Colonic mucosa (tissue), 4 donors: ENCODE results near the gene CDC45. TPM values are rescaled to one million over a fixed set of nuclear protein-coding genes. Genes with fewer than 3 reads are reported as not detected.

Experiments used
- DNase-seq: peaks from one replicate; pipeline ENCODE4 v3.0.0-alpha.2; 2020
- H3K27ac ChIP-seq: fragments of 200-600 bp; one replicate; pipeline ENCODE4 v1.8.0; 2021
- H3K27me3 ChIP-seq: fragments of 200-600 bp; one replicate; pipeline ENCODE4 v1.8.0; 2021
- H3K36me3 ChIP-seq: fragments of 200-600 bp; one replicate; pipeline ENCODE4 v1.8.0; 2021
- H3K4me1 ChIP-seq: fragments of 200-600 bp; one replicate; pipeline ENCODE4 v1.8.0; 2021; ENCODE audit warnings: mild to moderate bottlenecking
- H3K4me3 ChIP-seq: fragments of 200-600 bp; one replicate; pipeline ENCODE4 v1.8.0; 2021
- H3K9ac ChIP-seq, 2 donors: one replicate each; pipeline ENCODE4 v1.7.0; 2013; ENCODE audit warnings: control low read depth in 2 of 2, low read depth in 2 of 2, low read length in 2 of 2
- H3K9me3 ChIP-seq: fragments of 200-600 bp; one replicate; pipeline ENCODE4 v1.8.0; 2021
- CTCF ChIP-seq: fragments of 200-600 bp; IDR thresholded peaks from one replicate; pipeline ENCODE4 v1.8.0; 2022; ENCODE audit warnings: antibody characterized with exemption, mild to moderate bottlenecking
- intact Hi-C: fragments of 100-400 bp; cut with DNase I; formaldehyde crosslinking; loops from one replicate; pipeline ENCODE4 v1.14.1; 2022
- total RNA-seq, 2 donors: library from RNA; stranded (reverse); fragmentation: NEBNext Ultra II Directional in 1 of 2; extraction: Animal tissue kit (Norgen Biotek cat#: 25700) in 1 of 2; gene quantifications; one replicate each; pipeline ENCODE4 v1.2.1, GENCODE V29; 2021
- donor health status: healthy.
- donor health status: DM: no; HTN: no; CAD: no.
- donor health status: DM: no; HTN: no; CAD: no.

The CDC45 gene
- total RNA-seq, 2 donors from 2014 or later: 5.1 to 35.9 TPM

- Histone ChIP-seq H3K27ac (no peak overlapping the region), H3K36me3 (peaks cover 32% of the 10 kb centered on the region), H3K9ac (no peak overlapping the region), H3K4me3 (no peak overlapping the region), H3K9me3 (no peaks in the 10 kb centered on the region), H3K4me1 (no peaks in the 10 kb centered on the region), H3K27me3 (no peaks in the 10 kb centered on the region)
- no peak for DNase-seq
- intact Hi-C loops: no loop called here
- no peak for TF ChIP-seq CTCF
Observed at GRCh38 chr22:19467912-19468311, 11.8 kb upstream of the CDC45 start.

GRCh38 chr22:19469421-19469820 is 10.3 kb upstream of the CDC45 start:
- Histone ChIP-seq H3K27me3 (no peaks in the 10 kb centered on the region), H3K9me3 (no peaks in the 10 kb centered on the region), H3K4me3 (no peak overlapping the region), H3K36me3 (peaks cover 32% of the 10 kb centered on the region), H3K27ac (no peak overlapping the region), H3K9ac (no peak overlapping the region), H3K4me1 (no peaks in the 10 kb centered on the region)
- TF ChIP-seq CTCF: no peak
- no peak for DNase-seq
- intact Hi-C loops: no loop called here

- intact Hi-C loops: loop anchor here (10.0 kb wide), 1 partner anchor 285 kb away; no protein-coding TSS in a partner anchor
- TF ChIP-seq CTCF: no peak
- Histone ChIP-seq H3K9me3 (no peaks in the 10 kb centered on the region), H3K27ac (no peak overlapping the region), H3K27me3 (no peaks in the 10 kb centered on the region), H3K9ac (no peak overlapping the region), H3K4me3 (no peak overlapping the region), H3K4me1 (no peaks in the 10 kb centered on the region), H3K36me3 (peaks cover 29% of the 10 kb centered on the region)
- DNase-seq: no peak
Observed at GRCh38 chr22:19470010-19470409, 9.7 kb upstream of the CDC45 start.

GRCh38 chr22:19471572-19471971 is 8.1 kb upstream of the CDC45 start:
- no peaks in the 10 kb centered on the region for H3K4me1 ChIP-seq
- no peaks in the 10 kb centered on the region for H3K27me3 ChIP-seq
- no peak overlapping the region for H3K4me3 ChIP-seq
- no peak overlapping the region for H3K27ac ChIP-seq
- DNase-seq: no peak
- peaks cover 16% of the 10 kb centered on the region for H3K36me3 ChIP-seq
- intact Hi-C loops: loop anchor here (10.0 kb wide), 1 partner anchor 287 kb away; no protein-coding TSS in a partner anchor
- no peaks in the 10 kb centered on the region for H3K9me3 ChIP-seq
- no peak overlapping the region for H3K9ac ChIP-seq
- TF ChIP-seq CTCF: no peak

- H3K4me3 ChIP-seq: no peak overlapping the region
- no peaks in the 10 kb centered on the region for H3K27me3 ChIP-seq
- H3K4me1 ChIP-seq: peaks cover 4% of the 10 kb centered on the region
- no peak overlapping the region for H3K27ac ChIP-seq
- DNase-seq: no peak
- intact Hi-C loops: loop anchor here (10.0 kb wide), 1 partner anchor 287 kb away; no protein-coding TSS in a partner anchor
- H3K9ac ChIP-seq: no peak overlapping the region
- H3K36me3 ChIP-seq: peaks cover 10% of the 10 kb centered on the region
- H3K9me3 ChIP-seq: no peaks in the 10 kb centered on the region
- TF ChIP-seq CTCF: no peak
Observed at GRCh38 chr22:19472233-19472632, 7.5 kb upstream of the CDC45 start.
